Panc1 (cell line): ENCODE data around the gene IFFO2.

ENCODE experiments used
- CTCF ChIP-seq: fragments of 450-650 bp; IDR thresholded peaks from 2 replicates; pipeline ENCODE4 v1.5.1; 2017; ENCODE audit warnings: mild to moderate bottlenecking
- POLR2AphosphoS5 ChIP-seq: IDR thresholded peaks from 2 replicates; pipeline ENCODE4 v1.6.1; 2012; ENCODE audit warnings: mild to moderate bottlenecking, low read depth, low read length, moderate library complexity
- SIN3A ChIP-seq: IDR thresholded peaks from 2 replicates; pipeline ENCODE4 v1.6.1; 2012; ENCODE audit warnings: low read depth, mild to moderate bottlenecking, low read length, moderate library complexity, borderline replicate concordance; ENCODE audit not compliant: insufficient read depth

- no peak for TF ChIP-seq SIN3A
- TF ChIP-seq CTCF = no peak
- no peak for TF ChIP-seq POLR2AphosphoS5
Measured at GRCh38 chr1:18866314-18866713, 90.2 kb downstream of the IFFO2 start.
